ENCODE measurements around the gene METTL9. TPM values are rescaled to one million over a fixed set of nuclear protein-coding genes. Genes with fewer than 3 reads are reported as not detected.

The METTL9 gene
- total RNA-seq, 2 donors from 2014 or later, result 104 to 114 TPM

GRCh38 chr16:21608639-21609328 is 9.4 kb downstream of the METTL9 start:
- Mint-ChIP-seq H3K4me1 (ENCODE audit: low read depth in 2 of 2) (peaks cover 43 to 58% of the 10 kb centered on the region in 2 donors), H3K36me3 (no peaks in the 10 kb centered on the region), H3K27ac (peak overlapping the region; percentile 21 to 88), H3K4me3 (peak overlapping the region; percentile 58), H3K9me3 (no peaks in the 10 kb centered on the region), H3K27me3 (no peaks in the 10 kb centered on the region)
- DNase-seq (ENCODE audit: low spot score), result peak; percentile 68
- peak; percentile 85 to 89 for ATAC-seq

GRCh38 chr16:21610006-21610544 is 10.7 kb downstream of the METTL9 start:
- Mint-ChIP-seq H3K36me3 (peaks cover 6% of the 10 kb centered on the region), H3K27me3 (no peaks in the 10 kb centered on the region), H3K4me1 (ENCODE audit: low read depth in 2 of 2) (peaks cover 37 to 61% of the 10 kb centered on the region in 2 donors), H3K9me3 (no peaks in the 10 kb centered on the region), H3K4me3 (peak overlapping the region; percentile 58), H3K27ac (peak overlapping the region; percentile 21 to 88)
- DNase-seq (ENCODE audit: low spot score) (no peak), ATAC-seq (no peak)

- ATAC-seq, result no peak
- Mint-ChIP-seq H3K27me3 (no peaks in the 10 kb centered on the region), H3K4me1 (ENCODE audit: low read depth in 2 of 2) (peaks cover 39 to 67% of the 10 kb centered on the region in 2 donors)
These were observed 11.4 kb downstream of the METTL9 start for GRCh38 chr16:21610766-21611165.

GRCh38 chr16:21611198-21611555 is 11.8 kb downstream of the METTL9 start:
- Mint-ChIP-seq H3K4me3 (peak overlapping the region; percentile 28), H3K36me3 (peaks cover 6% of the 10 kb centered on the region), H3K9me3 (no peaks in the 10 kb centered on the region), H3K27ac (peak overlapping the region; percentile 49 to 79), H3K4me1 (ENCODE audit: low read depth in 2 of 2) (peaks cover 43 to 71% of the 10 kb centered on the region in 2 donors), H3K27me3 (no peaks in the 10 kb centered on the region)
- peak in 1 of 2 donors; percentile 58 for ATAC-seq
- no peak for DNase-seq (ENCODE audit: low spot score)

More at GRCh38 chr16:21610766-21611165, 11.4 kb downstream of the METTL9 start:
- peak overlapping the region in 1 of 2 donors; percentile 79 for H3K27ac Mint-ChIP-seq
- no peaks in the 10 kb centered on the region for H3K9me3 Mint-ChIP-seq
- peaks cover 6% of the 10 kb centered on the region for H3K36me3 Mint-ChIP-seq
- DNase-seq (ENCODE audit: low spot score), result no peak
- no peak overlapping the region for H3K4me3 Mint-ChIP-seq

- no peaks in the 10 kb centered on the region for H3K9me3 Mint-ChIP-seq
- ATAC-seq (peak; percentile 57 to 63), DNase-seq (ENCODE audit: low spot score) (no peak)
- peaks cover 47 to 77% of the 10 kb centered on the region in 2 donors for H3K4me1 Mint-ChIP-seq (ENCODE audit: low read depth in 2 of 2)
- peaks cover 6% of the 10 kb centered on the region for H3K36me3 Mint-ChIP-seq
- H3K27me3 Mint-ChIP-seq, result no peaks in the 10 kb centered on the region
- peak overlapping the region; percentile 28 for H3K4me3 Mint-ChIP-seq
- H3K27ac Mint-ChIP-seq, result peak overlapping the region; percentile 49 to 79
These were observed 12.4 kb downstream of the METTL9 start for GRCh38 chr16:21611556-21612384.

GRCh38 chr16:21613361-21613760 is 14.0 kb downstream of the METTL9 start:
- H3K4me1 Mint-ChIP-seq (ENCODE audit: low read depth in 2 of 2), result peaks cover 49 to 79% of the 10 kb centered on the region in 2 donors
- no peak for DNase-seq (ENCODE audit: low spot score)
- H3K36me3 Mint-ChIP-seq, result peaks cover 12% of the 10 kb centered on the region
- H3K4me3 Mint-ChIP-seq, result no peak overlapping the region
- no peaks in the 10 kb centered on the region for H3K9me3 Mint-ChIP-seq
- H3K27me3 Mint-ChIP-seq, result no peaks in the 10 kb centered on the region
- ATAC-seq, result no peak
- no peak overlapping the region for H3K27ac Mint-ChIP-seq

- DNase-seq (ENCODE audit: low spot score), result no peak
These were observed 14.4 kb downstream of the METTL9 start for GRCh38 chr16:21613781-21614180.

GRCh38 chr16:21614896-21615295 is 15.5 kb downstream of the METTL9 start:
- H3K27ac Mint-ChIP-seq, result peak overlapping the region; percentile 26 to 67
- H3K4me3 Mint-ChIP-seq, result no peak overlapping the region
- no peak for ATAC-seq
- no peaks in the 10 kb centered on the region for H3K27me3 Mint-ChIP-seq
- H3K9me3 Mint-ChIP-seq, result no peaks in the 10 kb centered on the region
- no peak for DNase-seq (ENCODE audit: low spot score)
- H3K36me3 Mint-ChIP-seq, result peaks cover 16% of the 10 kb centered on the region
- H3K4me1 Mint-ChIP-seq (ENCODE audit: low read depth in 2 of 2), result peaks cover 42 to 64% of the 10 kb centered on the region in 2 donors

More at GRCh38 chr16:21613781-21614180, 14.4 kb downstream of the METTL9 start:
- Mint-ChIP-seq H3K4me1 (ENCODE audit: low read depth in 2 of 2) (peaks cover 45 to 75% of the 10 kb centered on the region in 2 donors), H3K4me3 (no peak overlapping the region), H3K27me3 (no peaks in the 10 kb centered on the region), H3K36me3 (peaks cover 12% of the 10 kb centered on the region), H3K9me3 (no peaks in the 10 kb centered on the region), H3K27ac (no peak overlapping the region)
- no peak for ATAC-seq

- DNase-seq (ENCODE audit: low spot score) (no peak), ATAC-seq (peak; percentile 68 to 70)
- Mint-ChIP-seq H3K4me3 (no peak overlapping the region), H3K27ac (peak overlapping the region in 1 of 2 donors; percentile 55), H3K9me3 (no peaks in the 10 kb centered on the region), H3K36me3 (peaks cover 18% of the 10 kb centered on the region), H3K4me1 (ENCODE audit: low read depth in 2 of 2) (peaks cover 29 to 43% of the 10 kb centered on the region in 2 donors), H3K27me3 (no peaks in the 10 kb centered on the region)
These were observed 18.2 kb downstream of the METTL9 start for GRCh38 chr16:21617607-21618006.

- Mint-ChIP-seq H3K27me3 (no peaks in the 10 kb centered on the region), H3K9me3 (no peaks in the 10 kb centered on the region), H3K4me1 (ENCODE audit: low read depth in 2 of 2) (peaks cover 27 to 41% of the 10 kb centered on the region in 2 donors), H3K36me3 (peaks cover 18% of the 10 kb centered on the region), H3K27ac (peak overlapping the region in 1 of 2 donors; percentile 55), H3K4me3 (no peak overlapping the region)
- DNase-seq (ENCODE audit: low spot score) (no peak), ATAC-seq (no peak)
These were observed 18.9 kb downstream of the METTL9 start for GRCh38 chr16:21618281-21618680.

GRCh38 chr16:21619765-21620425 is 20.5 kb downstream of the METTL9 start:
- no peak for ATAC-seq
- DNase-seq (ENCODE audit: low spot score), result no peak
- Mint-ChIP-seq H3K9me3 (no peaks in the 10 kb centered on the region), H3K27ac (no peak overlapping the region), H3K4me1 (ENCODE audit: low read depth in 2 of 2) (peaks cover 27 to 34% of the 10 kb centered on the region in 2 donors), H3K27me3 (no peaks in the 10 kb centered on the region), H3K4me3 (no peak overlapping the region), H3K36me3 (peaks cover 15% of the 10 kb centered on the region)

GRCh38 chr16:21620592-21620991 is 21.2 kb downstream of the METTL9 start:
- no peak overlapping the region for H3K4me3 Mint-ChIP-seq
- H3K36me3 Mint-ChIP-seq, result peaks cover 21% of the 10 kb centered on the region
- H3K27me3 Mint-ChIP-seq, result no peaks in the 10 kb centered on the region
- no peaks in the 10 kb centered on the region for H3K9me3 Mint-ChIP-seq
- peaks cover 30 to 34% of the 10 kb centered on the region in 2 donors for H3K4me1 Mint-ChIP-seq (ENCODE audit: low read depth in 2 of 2)
- no peak for ATAC-seq
- no peak overlapping the region for H3K27ac Mint-ChIP-seq
- no peak for DNase-seq (ENCODE audit: low spot score)

GRCh38 chr16:21622545-21622944 is 23.2 kb downstream of the METTL9 start:
- Mint-ChIP-seq H3K9me3 (no peaks in the 10 kb centered on the region), H3K36me3 (peaks cover 34% of the 10 kb centered on the region), H3K4me3 (no peak overlapping the region), H3K4me1 (ENCODE audit: low read depth in 2 of 2) (peaks cover 30 to 32% of the 10 kb centered on the region in 2 donors), H3K27me3 (no peaks in the 10 kb centered on the region), H3K27ac (no peak overlapping the region)
- DNase-seq (ENCODE audit: low spot score), result no peak
- ATAC-seq, result no peak

Measured in natural killer cell treated with Interleukin-12 subunit alpha and Interleukin-12 subunit beta and Interleukin-15 and Interleukin-18, amount 100 ng/mL, for 72 hours (primary cell).